Ureter (tissue), 1 donor: ENCODE measurements around the gene TMEM132D. TPM values are rescaled to one million over a fixed set of nuclear protein-coding genes. Genes with fewer than 3 reads are reported as not detected.

Experiments used
- DNase-seq: peaks from one replicate; pipeline ENCODE4 v3.0.0-alpha.2; 2020; ENCODE audit warnings: low spot score
- total RNA-seq: library from RNA; stranded (reverse); gene quantifications from one replicate; pipeline ENCODE4 v1.2.4, GENCODE V29; 2023
- donor health status: DM: yes; HTN: yes; CAD: no.

The TMEM132D gene
- total RNA-seq, 1 donor from 2014 or later, result not detected

GRCh38 chr12:129440278-129440677 is 463.5 kb downstream of the TMEM132D start:
- no peak for DNase-seq

GRCh38 chr12:129434790-129435189 is 469.0 kb downstream of the TMEM132D start:
- no peak for DNase-seq

- no peak for DNase-seq
Observed at GRCh38 chr12:129428240-129428936, 475.4 kb downstream of the TMEM132D start.

DNA sequence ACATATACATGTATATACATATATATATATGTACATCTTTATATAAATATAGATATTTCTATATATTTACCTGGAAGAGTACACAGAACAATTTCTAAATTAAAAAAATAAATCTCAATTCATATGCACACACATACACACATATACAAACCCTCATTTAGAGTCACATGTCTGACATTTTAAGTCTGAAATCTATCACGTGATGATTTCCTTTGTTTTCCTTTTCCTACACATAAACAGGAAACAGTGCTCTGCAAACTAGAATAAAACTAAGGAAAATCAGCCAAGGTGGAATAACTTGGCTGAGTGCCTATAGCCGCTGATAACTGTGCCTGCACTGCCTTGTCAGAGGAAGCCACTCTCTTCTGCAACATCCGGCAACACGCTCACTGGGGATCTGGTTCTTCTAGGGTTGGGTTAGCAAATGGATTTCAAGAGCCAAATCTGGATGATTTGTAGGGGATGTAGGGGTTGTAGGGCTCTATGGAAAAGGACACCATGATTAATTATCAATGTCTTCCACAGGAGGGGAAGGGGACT is 480.7 kb downstream of the TMEM132D start:
- no peak for DNase-seq

DNA sequence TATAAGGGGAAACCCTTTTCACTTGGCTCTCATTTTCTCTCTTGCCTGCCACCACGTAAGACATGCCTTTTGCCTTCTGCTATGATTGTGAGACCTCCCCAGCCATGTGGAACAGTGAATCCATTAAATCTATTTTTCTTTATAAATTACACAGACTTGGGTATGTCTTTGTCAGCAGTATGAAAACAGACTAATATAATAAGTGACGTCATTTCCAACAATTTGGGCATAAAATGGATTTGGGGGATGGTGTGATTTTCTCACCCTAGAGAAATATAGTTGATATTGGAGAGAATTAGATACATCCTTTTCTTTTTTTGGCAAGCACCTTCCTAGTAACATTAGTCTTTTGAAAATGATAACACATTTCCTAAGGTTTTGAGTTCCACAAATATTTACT is 490.5 kb downstream of the TMEM132D start:
- no peak for DNase-seq

- DNase-seq, result no peak
Observed at GRCh38 chr12:129409281-129409680, 494.5 kb downstream of the TMEM132D start.

DNA sequence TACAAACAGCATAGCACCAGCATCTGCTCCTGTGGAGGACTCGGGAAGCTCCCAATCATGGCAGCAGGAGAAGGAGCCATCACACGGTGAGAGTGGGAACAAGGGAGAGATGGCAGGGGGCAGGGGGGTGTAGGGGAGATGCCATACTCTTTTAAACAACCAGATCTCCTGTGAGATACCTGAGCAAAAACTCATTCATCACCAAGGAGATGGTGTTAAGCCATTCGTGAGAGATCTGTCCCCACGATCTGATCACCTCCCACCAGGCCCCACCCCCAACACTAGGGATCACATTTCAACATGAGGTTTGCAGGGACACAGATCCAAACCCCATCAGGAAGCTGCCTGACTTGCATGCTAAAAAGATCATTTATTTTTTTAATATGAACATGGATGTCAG is 499.3 kb downstream of the TMEM132D start:
- DNase-seq, result no peak

- no peak for DNase-seq
Observed at GRCh38 chr12:129401572-129401971, 502.3 kb downstream of the TMEM132D start.

DNA sequence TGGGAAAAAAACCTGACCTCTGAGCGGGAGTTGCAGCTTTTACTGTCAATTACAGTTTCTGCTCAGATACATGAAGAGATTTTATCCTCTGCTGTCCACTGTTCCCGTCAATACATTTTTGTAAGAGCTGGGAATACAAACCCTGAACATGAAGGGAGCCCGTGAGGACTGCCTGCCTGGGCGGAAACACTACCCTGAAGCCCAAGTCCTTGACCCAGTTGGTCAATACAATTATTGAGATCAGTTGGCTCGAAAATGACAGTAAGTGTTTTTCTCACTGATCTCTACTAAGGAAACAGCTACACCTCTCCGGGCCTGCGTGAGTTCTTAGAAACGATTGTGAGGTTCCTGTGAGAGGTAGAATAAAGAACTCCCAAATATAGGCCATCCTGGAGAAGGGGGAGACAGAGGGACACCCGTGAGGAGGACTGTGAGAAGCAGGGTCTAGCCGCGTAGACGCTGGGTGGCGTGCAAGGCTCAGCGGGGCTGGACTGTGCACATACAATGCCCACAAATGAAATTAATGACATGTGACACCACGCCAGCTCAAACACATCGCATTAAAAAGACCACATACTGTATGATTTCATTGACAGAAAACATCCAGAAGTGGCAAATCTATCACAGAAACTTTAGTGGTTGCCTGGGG is 509.5 kb downstream of the TMEM132D start:
- DNase-seq, result no peak

GRCh38 chr12:129393357-129393937 is 510.4 kb downstream of the TMEM132D start:
- DNase-seq, result no peak

GRCh38 chr12:129385637-129385990 is 518.2 kb downstream of the TMEM132D start:
- DNase-seq, result no peak

DNA sequence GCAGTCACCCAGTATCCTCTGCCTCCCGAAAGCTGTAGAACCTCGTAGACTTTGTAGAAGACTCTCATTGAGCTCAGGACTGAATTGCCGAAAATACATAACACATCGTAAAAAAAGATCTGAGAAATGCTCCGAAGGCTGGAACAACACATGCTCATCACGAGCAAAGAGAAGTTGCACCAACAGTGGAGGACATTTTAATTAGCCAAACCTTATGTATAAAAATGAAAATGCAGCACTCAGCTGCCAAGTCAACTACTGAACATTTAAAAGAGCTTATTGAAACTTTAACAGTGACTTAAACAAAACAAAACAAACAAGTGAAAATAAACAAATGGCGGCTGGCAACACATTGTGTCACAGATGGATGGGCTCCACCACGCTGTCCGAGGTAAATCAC is 519.9 kb downstream of the TMEM132D start:
- DNase-seq, result no peak

DNA sequence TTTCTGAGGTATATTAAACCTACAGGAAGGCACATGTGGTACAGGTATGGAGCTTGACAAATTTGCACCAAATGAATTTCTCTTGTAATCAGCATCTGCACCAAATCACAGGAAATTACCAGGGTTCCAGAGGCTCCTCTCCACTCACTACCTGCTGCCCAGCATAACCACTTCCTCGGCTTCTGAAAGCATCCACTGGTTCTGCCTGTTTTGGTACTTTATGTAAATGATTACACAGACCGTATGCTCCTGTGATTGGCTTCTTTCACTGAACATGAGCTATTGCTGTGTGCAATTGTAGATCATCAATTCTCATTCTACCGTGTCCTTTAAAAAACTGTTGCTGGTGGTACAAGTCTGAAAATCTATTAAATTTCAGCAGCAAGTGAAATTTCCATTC is 522.1 kb downstream of the TMEM132D start:
- no peak for DNase-seq

DNA sequence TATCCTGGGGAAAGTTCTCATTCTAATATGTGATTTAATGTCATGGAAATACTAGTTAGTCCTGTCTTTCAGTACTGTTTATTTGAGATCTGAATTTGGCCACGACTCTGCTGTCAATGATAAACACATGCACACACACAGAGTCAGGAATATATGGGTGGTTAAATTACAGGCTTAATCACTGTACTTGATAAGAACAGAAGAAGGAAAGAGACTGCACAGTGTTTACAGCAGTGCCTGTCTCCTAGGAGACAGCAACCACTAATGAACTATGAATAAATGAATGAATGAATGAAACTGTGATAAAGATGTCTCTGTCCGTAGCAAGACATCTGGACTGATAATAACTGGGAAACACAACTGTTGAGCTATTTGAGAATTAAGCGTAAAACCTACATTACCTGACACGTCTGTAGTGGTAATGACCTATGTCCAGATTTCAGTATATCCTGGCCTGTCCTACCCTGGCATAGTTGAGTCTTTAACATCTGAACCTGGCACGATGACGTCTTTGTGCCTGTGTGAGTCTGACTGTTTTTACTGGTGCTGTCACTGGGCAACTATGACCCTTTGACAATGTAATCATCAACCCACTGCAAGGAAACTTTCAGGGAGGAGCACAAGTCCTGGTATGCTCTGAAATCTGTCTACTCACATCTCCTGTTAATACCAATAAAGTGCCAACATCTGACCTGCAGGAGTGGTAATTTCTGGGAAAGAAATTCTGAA is 524.6 kb downstream of the TMEM132D start:
- DNase-seq, result no peak

DNA sequence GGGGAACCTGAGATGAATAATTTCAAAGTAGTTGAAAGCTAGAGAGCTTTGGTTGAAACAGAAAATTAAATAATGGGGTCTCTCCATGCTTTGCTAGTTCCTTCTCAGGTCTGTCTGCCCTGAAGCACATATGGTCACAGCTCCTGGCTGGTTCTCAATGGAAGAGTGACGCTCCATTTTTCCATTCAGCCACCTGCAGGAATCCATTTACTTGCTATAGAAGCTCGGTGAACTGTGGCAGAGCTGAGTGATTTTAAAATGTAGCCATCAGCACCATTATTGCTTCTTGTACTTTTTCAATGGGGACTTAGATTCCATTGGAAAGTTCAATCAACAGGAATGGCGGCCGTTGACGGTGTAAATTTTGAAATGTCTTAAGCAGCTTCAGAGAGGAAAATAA is 525.3 kb downstream of the TMEM132D start:
- DNase-seq, result no peak

GRCh38 chr12:129373746-129374145 is 530.1 kb downstream of the TMEM132D start:
- DNase-seq, result no peak

DNA sequence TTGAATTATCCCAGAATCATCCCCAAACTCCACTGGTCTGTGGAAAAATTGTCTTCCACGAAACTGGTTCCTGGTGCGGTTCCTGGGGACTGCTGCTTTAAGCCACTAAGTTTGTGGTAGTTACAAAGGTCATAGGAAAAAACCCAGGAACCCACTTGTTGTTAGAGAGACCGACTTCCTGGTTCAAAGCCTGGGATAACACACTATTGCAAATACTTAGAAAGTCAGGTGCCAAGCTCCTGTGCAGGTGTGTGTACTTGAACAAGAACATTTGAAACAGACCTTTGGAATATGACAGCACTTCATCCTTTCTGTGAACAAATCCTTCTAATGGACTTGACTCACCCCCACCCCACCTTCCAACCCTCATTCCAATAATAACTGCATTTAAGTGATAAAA is 530.9 kb downstream of the TMEM132D start:
- no peak for DNase-seq

DNA sequence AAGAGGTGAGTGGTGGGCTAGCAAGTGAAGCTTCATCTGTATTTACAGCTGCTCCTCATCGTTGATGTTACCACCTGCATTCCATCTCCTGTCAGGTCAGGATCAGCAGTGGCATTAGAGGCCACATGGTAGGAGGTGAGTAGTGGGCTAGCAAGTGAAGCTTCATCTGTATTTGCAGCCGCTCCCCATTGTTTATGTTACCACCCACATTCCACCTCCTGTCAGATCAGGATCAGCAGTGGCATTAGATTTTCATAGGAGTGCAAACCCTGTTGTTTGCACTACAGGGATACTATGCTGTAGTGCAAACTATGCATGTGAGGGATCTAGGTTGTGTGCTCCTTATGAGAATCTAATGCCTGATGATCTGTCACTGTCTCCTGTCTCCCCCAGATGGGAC is 531.5 kb downstream of the TMEM132D start:
- no peak for DNase-seq

DNA sequence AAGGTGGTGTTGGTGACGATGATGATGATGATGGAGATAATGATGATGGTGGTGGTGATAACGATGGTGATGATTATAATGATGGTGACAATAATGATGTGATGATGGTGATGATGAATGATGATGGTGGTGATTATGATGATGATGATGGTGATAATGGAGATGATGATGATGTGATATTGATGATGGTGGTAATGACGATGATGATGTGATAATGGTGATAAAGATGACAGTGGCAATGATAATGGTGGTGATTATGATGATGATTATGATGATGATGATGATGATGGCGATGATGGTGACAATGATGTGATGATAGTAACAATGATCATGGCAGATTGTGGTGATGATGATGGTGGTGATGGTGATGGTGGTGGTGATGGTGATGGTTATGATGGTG is 532.6 kb downstream of the TMEM132D start:
- no peak for DNase-seq

DNA sequence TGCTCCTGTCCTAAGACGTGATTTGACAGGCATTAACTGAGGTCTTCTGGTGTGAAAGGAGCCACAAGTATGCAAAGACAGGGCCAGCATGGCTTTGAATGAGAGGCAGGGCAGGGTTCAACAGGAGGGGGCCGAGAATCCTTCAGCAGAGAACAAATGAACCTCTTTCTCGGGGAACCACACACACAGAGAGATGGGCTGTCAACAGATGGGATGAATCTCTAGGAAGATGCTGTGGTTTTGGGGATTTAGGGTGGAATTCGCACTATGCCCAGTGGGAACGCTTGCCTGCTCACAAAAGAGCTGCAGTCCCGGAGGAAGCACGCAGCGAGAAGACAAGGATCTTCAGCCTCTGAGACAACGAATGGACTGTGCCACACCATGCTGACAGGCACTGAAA is 537.2 kb downstream of the TMEM132D start:
- no peak for DNase-seq

DNA sequence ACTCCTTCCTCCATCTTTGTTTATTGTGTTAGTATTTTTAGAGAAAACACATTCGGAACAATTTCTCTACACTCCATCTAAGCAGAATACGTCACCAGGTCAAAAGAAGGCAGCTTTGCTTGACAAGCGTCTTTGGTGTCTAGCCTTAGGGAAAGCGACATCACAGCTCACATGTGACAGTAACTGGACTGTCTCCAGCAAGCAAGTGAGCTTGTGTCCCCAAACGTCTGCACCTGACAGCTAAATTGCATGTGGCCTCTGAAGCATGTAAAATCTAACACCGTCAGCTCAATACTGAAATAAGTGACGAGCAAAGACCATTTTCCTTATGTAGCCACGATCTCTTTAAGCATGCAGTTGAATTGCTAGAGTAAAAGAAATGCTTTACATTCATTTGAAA is 540.8 kb downstream of the TMEM132D start:
- no peak for DNase-seq

GRCh38 chr12:129357233-129357632 is 546.6 kb downstream of the TMEM132D start:
- DNase-seq, result no peak
